Colonic mucosa (tissue), 4 donors: ENCODE results near the gene SND1. TPM values are rescaled to one million over a fixed set of nuclear protein-coding genes. Genes with fewer than 3 reads are reported as not detected.

Source experiments
- DNase-seq: peaks from one replicate; pipeline ENCODE4 v3.0.0-alpha.2; 2020
- H3K27ac ChIP-seq: fragments of 200-600 bp; one replicate; pipeline ENCODE4 v1.8.0; 2021
- H3K27me3 ChIP-seq: fragments of 200-600 bp; one replicate; pipeline ENCODE4 v1.8.0; 2021
- H3K36me3 ChIP-seq: fragments of 200-600 bp; one replicate; pipeline ENCODE4 v1.8.0; 2021
- H3K4me1 ChIP-seq: fragments of 200-600 bp; one replicate; pipeline ENCODE4 v1.8.0; 2021; ENCODE audit warnings: mild to moderate bottlenecking
- H3K4me3 ChIP-seq: fragments of 200-600 bp; one replicate; pipeline ENCODE4 v1.8.0; 2021
- H3K9ac ChIP-seq, 2 donors: one replicate each; pipeline ENCODE4 v1.7.0; 2013; ENCODE audit warnings: control low read depth in 2 of 2, low read depth in 2 of 2, low read length in 2 of 2
- H3K9me3 ChIP-seq: fragments of 200-600 bp; one replicate; pipeline ENCODE4 v1.8.0; 2021
- intact Hi-C: fragments of 100-400 bp; cut with DNase I; formaldehyde crosslinking; loops from one replicate; pipeline ENCODE4 v1.14.1; 2022
- total RNA-seq, 2 donors: library from RNA; stranded (reverse); fragmentation: NEBNext Ultra II Directional in 1 of 2; extraction: Animal tissue kit (Norgen Biotek cat#: 25700) in 1 of 2; gene quantifications; one replicate each; pipeline ENCODE4 v1.2.1, GENCODE V29; 2021
- TF ChIP-seq, protein P1 (sequence below): fragments of 200-600 bp; IDR thresholded peaks from one replicate; pipeline ENCODE4 v1.8.0; 2022; ENCODE audit warnings: antibody characterized with exemption, mild to moderate bottlenecking
- donor health status: healthy.
- donor health status: DM: no; HTN: no; CAD: no.
- donor health status: DM: no; HTN: no; CAD: no.

The SND1 gene
- total RNA-seq, 2 donors from 2014 or later: 134 to 163 TPM

GRCh38 chr7:128069373-128070364, 417.7 kb downstream of the SND1 start:
- Histone ChIP-seq H3K27me3 (no peaks in the 10 kb centered on the region), H3K9me3 (no peaks in the 10 kb centered on the region), H3K4me1 (no peaks in the 10 kb centered on the region), H3K27ac (no peak overlapping the region), H3K4me3 (no peak overlapping the region), H3K36me3 (no peaks in the 10 kb centered on the region), H3K9ac (no peak overlapping the region)
- intact Hi-C loops: no loop called here
- DNase-seq: no peak
- TF ChIP-seq, protein P1, sequence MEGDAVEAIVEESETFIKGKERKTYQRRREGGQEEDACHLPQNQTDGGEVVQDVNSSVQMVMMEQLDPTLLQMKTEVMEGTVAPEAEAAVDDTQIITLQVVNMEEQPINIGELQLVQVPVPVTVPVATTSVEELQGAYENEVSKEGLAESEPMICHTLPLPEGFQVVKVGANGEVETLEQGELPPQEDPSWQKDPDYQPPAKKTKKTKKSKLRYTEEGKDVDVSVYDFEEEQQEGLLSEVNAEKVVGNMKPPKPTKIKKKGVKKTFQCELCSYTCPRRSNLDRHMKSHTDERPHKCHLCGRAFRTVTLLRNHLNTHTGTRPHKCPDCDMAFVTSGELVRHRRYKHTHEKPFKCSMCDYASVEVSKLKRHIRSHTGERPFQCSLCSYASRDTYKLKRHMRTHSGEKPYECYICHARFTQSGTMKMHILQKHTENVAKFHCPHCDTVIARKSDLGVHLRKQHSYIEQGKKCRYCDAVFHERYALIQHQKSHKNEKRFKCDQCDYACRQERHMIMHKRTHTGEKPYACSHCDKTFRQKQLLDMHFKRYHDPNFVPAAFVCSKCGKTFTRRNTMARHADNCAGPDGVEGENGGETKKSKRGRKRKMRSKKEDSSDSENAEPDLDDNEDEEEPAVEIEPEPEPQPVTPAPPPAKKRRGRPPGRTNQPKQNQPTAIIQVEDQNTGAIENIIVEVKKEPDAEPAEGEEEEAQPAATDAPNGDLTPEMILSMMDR: no peak

- TF ChIP-seq, protein P1: no peak
- intact Hi-C loops: no loop called here
- H3K36me3 ChIP-seq: no peaks in the 10 kb centered on the region
Observed at GRCh38 chr7:128071376-128071775, 419.4 kb downstream of the SND1 start.

GRCh38 chr7:128071801-128072200, 419.8 kb downstream of the SND1 start:
- TF ChIP-seq, protein P1: no peak
- no peak overlapping the region for H3K4me3 ChIP-seq
- DNase-seq: no peak
- H3K9me3 ChIP-seq: no peaks in the 10 kb centered on the region
- no peaks in the 10 kb centered on the region for H3K36me3 ChIP-seq
- intact Hi-C loops: no loop called here
- H3K9ac ChIP-seq: no peak overlapping the region
- H3K27me3 ChIP-seq: no peaks in the 10 kb centered on the region
- no peak overlapping the region for H3K27ac ChIP-seq
- H3K4me1 ChIP-seq: peaks cover 4% of the 10 kb centered on the region

More at GRCh38 chr7:128071376-128071775, 419.4 kb downstream of the SND1 start:
- Histone ChIP-seq H3K9ac (no peak overlapping the region), H3K9me3 (no peaks in the 10 kb centered on the region), H3K27me3 (no peaks in the 10 kb centered on the region), H3K4me3 (no peak overlapping the region), H3K4me1 (no peaks in the 10 kb centered on the region), H3K27ac (no peak overlapping the region)
- DNase-seq: no peak

GRCh38 chr7:128073671-128074310, 421.8 kb downstream of the SND1 start:
- TF ChIP-seq, protein P1: no peak
- Histone ChIP-seq H3K4me3 (no peak overlapping the region), H3K9me3 (no peaks in the 10 kb centered on the region), H3K27ac (no peak overlapping the region), H3K27me3 (no peaks in the 10 kb centered on the region), H3K36me3 (no peaks in the 10 kb centered on the region), H3K4me1 (peaks cover 5% of the 10 kb centered on the region), H3K9ac (no peak overlapping the region)
- no peak for DNase-seq
- intact Hi-C loops: no loop called here

DNA sequence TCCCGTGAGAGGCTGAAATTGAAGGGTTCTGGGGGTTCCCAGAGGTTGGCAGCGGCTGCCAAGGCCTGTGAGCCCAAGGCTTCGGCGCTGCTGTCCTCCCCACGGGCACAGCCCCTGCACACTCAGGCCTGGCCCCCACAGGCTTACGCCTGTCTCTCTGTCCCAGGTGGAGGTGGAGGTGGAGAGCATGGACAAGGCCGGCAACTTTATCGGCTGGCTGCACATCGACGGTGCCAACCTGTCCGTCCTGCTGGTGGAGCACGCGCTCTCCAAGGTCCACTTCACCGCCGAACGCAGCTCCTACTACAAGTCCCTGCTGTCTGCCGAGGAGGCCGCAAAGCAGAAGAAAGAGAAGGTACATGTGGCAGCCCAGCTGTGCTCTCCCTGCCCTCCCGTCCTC, 422.3 kb downstream of the SND1 start:
- intact Hi-C loops: no loop called here
- H3K36me3 ChIP-seq: no peaks in the 10 kb centered on the region

More for the DNA sequence above, 422.3 kb downstream of the SND1 start:
- DNase-seq: no peak
- TF ChIP-seq, protein P1: no peak
- Histone ChIP-seq H3K27me3 (no peaks in the 10 kb centered on the region), H3K27ac (no peak overlapping the region), H3K4me1 (peaks cover 5% of the 10 kb centered on the region), H3K9ac (no peak overlapping the region), H3K4me3 (no peak overlapping the region), H3K9me3 (no peaks in the 10 kb centered on the region)
